Measurements from ENCODE around the gene CCDC92B.

- TF ChIP-seq CTCF (IDR thresholded peaks at IDR 0.05; ENCODE audit: low read depth, low read length, poor library complexity, severe bottlenecking) = no peak
- TF ChIP-seq EZH2phosphoT487 (IDR thresholded peaks at IDR 0.05; ENCODE audit: borderline replicate concordance, low read length) = no peak
Observed at GRCh38 chr17:2705263-2705662, 44.2 kb downstream of the CCDC92B start.

Data from DOHH2 (cell line).